Effector memory CD4-positive, alpha-beta T cell (primary cell): ENCODE data around the gene TMEM87B.
"Not testable (repeated sequence)": the region's sequence is repeated elsewhere in the genome, so short reads cannot be mapped to it uniquely, and the experiment has no call there.

ENCODE experiments used
- DNase-seq, 3 donors: peaks; one replicate each; pipeline ENCODE4 v3.0.0-alpha.2; 2020
- H3K27ac ChIP-seq: 2 replicates; pipeline ENCODE4 v1.7.0; 2013; ENCODE audit warnings: mild to moderate bottlenecking, low read length, moderate library complexity; ENCODE audit not compliant: insufficient read depth, poor library complexity, severe bottlenecking
- H3K27me3 ChIP-seq: replicated peaks from 2 replicates; pipeline ENCODE4 v1.7.0; 2013; ENCODE audit warnings: mild to moderate bottlenecking, low read length; ENCODE audit not compliant: insufficient read depth, control insufficient read depth, poor library complexity, severe bottlenecking
- H3K36me3 ChIP-seq: 2 replicates; pipeline ENCODE4 v1.7.0; 2013; ENCODE audit warnings: mild to moderate bottlenecking, low read length, moderate library complexity; ENCODE audit not compliant: control insufficient read depth, insufficient read depth
- H3K4me1 ChIP-seq: 2 replicates; pipeline ENCODE4 v1.7.0; 2013; ENCODE audit warnings: low read length, mild to moderate bottlenecking; ENCODE audit not compliant: control insufficient read depth, insufficient read depth, poor library complexity, severe bottlenecking
- H3K4me3 ChIP-seq: 2 replicates; pipeline ENCODE4 v1.7.0; 2013; ENCODE audit warnings: low read length, low read depth, mild to moderate bottlenecking; ENCODE audit not compliant: insufficient read depth, poor library complexity, severe bottlenecking
- H3K9me3 ChIP-seq: 2 replicates; pipeline ENCODE4 v1.7.0; 2013; ENCODE audit warnings: mild to moderate bottlenecking, low read length, moderate library complexity; ENCODE audit not compliant: control insufficient read depth

TMEM87B gene

GRCh38 chr2:112032224-112032586 lies 22.9 kb upstream of the TMEM87B start:
- no peaks in the 10 kb centered on the region for H3K4me1 ChIP-seq
- no peak overlapping the region for H3K4me3 ChIP-seq
- DNase-seq = no peak
- no peaks in the 10 kb centered on the region for H3K9me3 ChIP-seq
- H3K27ac ChIP-seq = no peak overlapping the region
- H3K36me3 ChIP-seq = no peaks in the 10 kb centered on the region
- H3K27me3 ChIP-seq = no peaks in the 10 kb centered on the region

GRCh38 chr2:112032689-112033465 lies 22.2 kb upstream of the TMEM87B start:
- Histone ChIP-seq H3K4me3 (no peak overlapping the region), H3K36me3 (no peaks in the 10 kb centered on the region), H3K27ac (no peak overlapping the region), H3K4me1 (no peaks in the 10 kb centered on the region), H3K9me3 (no peaks in the 10 kb centered on the region), H3K27me3 (no peaks in the 10 kb centered on the region)
- no peak for DNase-seq

GRCh38 chr2:112033600-112033999 lies 21.5 kb upstream of the TMEM87B start:
- no peak for DNase-seq
- Histone ChIP-seq H3K4me1 (no peaks in the 10 kb centered on the region), H3K4me3 (no peak overlapping the region), H3K36me3 (no peaks in the 10 kb centered on the region), H3K27ac (no peak overlapping the region), H3K27me3 (no peaks in the 10 kb centered on the region), H3K9me3 (no peaks in the 10 kb centered on the region)

GRCh38 chr2:112034924-112035323 lies 20.1 kb upstream of the TMEM87B start:
- Histone ChIP-seq H3K4me1 (no peaks in the 10 kb centered on the region), H3K36me3 (no peaks in the 10 kb centered on the region), H3K4me3 (no peak overlapping the region), H3K9me3 (no peaks in the 10 kb centered on the region), H3K27ac (no peak overlapping the region), H3K27me3 (no peaks in the 10 kb centered on the region)
- no peak for DNase-seq

GRCh38 chr2:112035786-112036185 lies 19.3 kb upstream of the TMEM87B start:
- H3K4me3 ChIP-seq = no peak overlapping the region
- H3K9me3 ChIP-seq = no peaks in the 10 kb centered on the region
- no peaks in the 10 kb centered on the region for H3K36me3 ChIP-seq
- H3K4me1 ChIP-seq = no peaks in the 10 kb centered on the region
- no peak overlapping the region for H3K27ac ChIP-seq
- no peak for DNase-seq
- H3K27me3 ChIP-seq = no peaks in the 10 kb centered on the region

GRCh38 chr2:112039556-112039955 lies 15.5 kb upstream of the TMEM87B start:
- H3K27me3 ChIP-seq, H3K4me1 ChIP-seq, H3K36me3 ChIP-seq, H3K4me3 ChIP-seq, H3K9me3 ChIP-seq, H3K27ac ChIP-seq, DNase-seq: not testable (repeated sequence)

- H3K27ac ChIP-seq, H3K27me3 ChIP-seq, H3K4me3 ChIP-seq, H3K36me3 ChIP-seq, DNase-seq, H3K9me3 ChIP-seq, H3K4me1 ChIP-seq: not testable (repeated sequence)
Measured at GRCh38 chr2:112040066-112040465, 15.0 kb upstream of the TMEM87B start.

- H3K36me3 ChIP-seq, DNase-seq: not testable (repeated sequence)
Measured at GRCh38 chr2:112041460-112041859, 13.6 kb upstream of the TMEM87B start.

GRCh38 chr2:112045446-112046014 lies 9.5 kb upstream of the TMEM87B start:
- no peak overlapping the region for H3K27ac ChIP-seq
- H3K4me3 ChIP-seq = no peak overlapping the region
- no peaks in the 10 kb centered on the region for H3K9me3 ChIP-seq
- no peaks in the 10 kb centered on the region for H3K27me3 ChIP-seq
- H3K4me1 ChIP-seq = no peaks in the 10 kb centered on the region
- no peak for DNase-seq
- H3K36me3 ChIP-seq = no peaks in the 10 kb centered on the region

More at GRCh38 chr2:112041460-112041859, 13.6 kb upstream of the TMEM87B start:
- not testable (repeated sequence) for H3K4me1 ChIP-seq, H3K27me3 ChIP-seq, H3K4me3 ChIP-seq, H3K9me3 ChIP-seq, H3K27ac ChIP-seq

- Histone ChIP-seq H3K4me3 (no peak overlapping the region), H3K27ac (no peak overlapping the region), H3K36me3 (no peaks in the 10 kb centered on the region), H3K27me3 (no peaks in the 10 kb centered on the region), H3K9me3 (no peaks in the 10 kb centered on the region), H3K4me1 (no peaks in the 10 kb centered on the region)
- no peak for DNase-seq
Measured at GRCh38 chr2:112046231-112046630, 8.8 kb upstream of the TMEM87B start.
